ENCODE results near the gene MEPCE. TPM values are rescaled to one million over a fixed set of nuclear protein-coding genes. Genes with fewer than 3 reads are reported as not detected.

MEPCE gene
- total and polyA plus RNA-seq, 2 of the 8 experiments (the other 6 are each of a cell fraction or from before 2014, with no cell fraction given), result 22.8 to 48.8 TPM

GRCh38 chr7:100393233-100393905, 36.3 kb upstream of the MEPCE start:
- Histone ChIP-seq H2BK20ac (ENCODE audit: low read length) (no peak overlapping the region), H3K4me1 (replicated peaks in 1 of 4; ENCODE audit: control insufficient read depth in 3 of 4, insufficient read depth in 4 of 4, low read length in 3 of 4) (peaks cover 0 to 9% (median 5%) of the 10 kb centered on the region in 4 experiments; a peak in 6 of 7 replicates), H4K91ac (replicated peaks; ENCODE audit: insufficient read length, low read length) (no peak overlapping the region), H3K27ac (ENCODE audit: low read depth, low read length) (no peak overlapping the region), H2BK15ac (ENCODE audit: low read length) (no peak overlapping the region; the same call in 1 of the 2 replicates), H3K79me1 (ENCODE audit: low read depth, low read length) (no peaks in the 10 kb centered on the region), H3K27me3 (replicated peaks in 1 of 4; ENCODE audit: control insufficient read depth in 3 of 4, extremely low read depth in 1 of 4, insufficient read depth in 3 of 4, low read length in 3 of 4) (no peaks in the 10 kb centered on the region), H4K20me1 (replicated peaks in 1 of 2; ENCODE audit: control insufficient read depth in 1 of 2, insufficient read depth in 2 of 2, low read length in 2 of 2) (no peaks in the 10 kb centered on the region), H3K9ac (replicated peaks in 1 of 4; ENCODE audit: extremely low read depth in 1 of 4, low read depth in 3 of 4, low read length in 3 of 4) (no peak overlapping the region), H3K14ac (ENCODE audit: insufficient read length) (no peak overlapping the region), H4K5ac (ENCODE audit: insufficient read length, low read depth, low read length) (no peak overlapping the region), H4K8ac (ENCODE audit: extremely low read depth, insufficient read depth, low read length) (no peak overlapping the region), H2BK120ac (replicated peaks; ENCODE audit: low read depth, low read length) (no peak overlapping the region), H3K23ac (ENCODE audit: insufficient read length) (no peak overlapping the region), H3K56ac (replicated peaks; ENCODE audit: insufficient read length, low read depth, low read length) (no peak overlapping the region), H3K23me2 (ENCODE audit: low read depth, low read length) (no peaks in the 10 kb centered on the region), H2AFZ (ENCODE audit: low read length) (no peak overlapping the region), H2BK5ac (ENCODE audit: low read depth, low read length) (no peak overlapping the region), H3K4ac (replicated peaks; ENCODE audit: insufficient read length, low read depth, low read length) (no peak overlapping the region), H3K18ac (ENCODE audit: extremely low read depth, low read length) (no peak overlapping the region), H2AK5ac (ENCODE audit: low read depth, low read length) (no peak overlapping the region), H3K36me3 (ENCODE audit: control insufficient read depth in 2 of 4, insufficient read depth in 4 of 4, low read length in 3 of 4) (no peaks in the 10 kb centered on the region), H3K4me2 (ENCODE audit: insufficient read depth in 1 of 2, low read depth in 2 of 2, low read length in 2 of 2) (no peak overlapping the region), H3K79me2 (ENCODE audit: control insufficient read depth in 1 of 2, insufficient read depth in 2 of 2, low read length in 2 of 2) (no peaks in the 10 kb centered on the region), H3K9me3 (ENCODE audit: insufficient read depth in 2 of 2, low read depth in 1 of 2, low read length in 1 of 2) (no peaks in the 10 kb centered on the region), H3K4me3 (ENCODE audit: extremely low read depth in 1 of 4, insufficient read depth in 2 of 4, low read depth in 3 of 4, low read length in 4 of 4) (no peak overlapping the region), H2BK12ac (ENCODE audit: low read depth, low read length) (no peak overlapping the region)
- ChIA-PET POLR2A (ENCODE audit: partially characterized antibody) (interaction anchor here (1.0 to 1.3 kb wide), 2 partner anchors 10 to 36 kb away, joined by 3 to 4 read pairs; no protein-coding TSS in a partner anchor), CTCF (ENCODE audit: partially characterized antibody) (interaction anchor here (0.7 to 1.6 kb wide), 6 partner anchors 10 to 1890 kb away, joined by 3 to 6 read pairs (median 4); no protein-coding TSS in a partner anchor)
- no peak for DNase-seq (ENCODE audit: low read depth in 1 of 2, low spot score in 2 of 2)
- FAIRE-seq, result no peak
- 73% methylated on average over 4 of the region's 4 CpGs; no CpG with 5 or more reads in 1 of the 2 experiments for WGBS, 2 experiments (ENCODE audit: extremely low coverage in 1 of 2, insufficient coverage in 1 of 2, insufficient read length in 1 of 2, insufficient replicate concordance in 2 of 2, low coverage in 1 of 2, low lambda C conversion rate in 2 of 2, missing lambda C conversion rate in 1 of 2)
- no peak for TF ChIP-seq YY1 (IDR thresholded peaks at IDR 0.05; ENCODE audit: low read depth, low read length)
- no peak for TF ChIP-seq BCL11A (IDR thresholded peaks at IDR 0.05; ENCODE audit: low read depth in 2 of 2, low read length in 2 of 2)
- no peak for TF ChIP-seq CTBP2 (IDR thresholded peaks at IDR 0.05; ENCODE audit: borderline replicate concordance, insufficient read depth, insufficient read length, low read length)
- no peak for TF ChIP-seq RXRA (IDR thresholded peaks at IDR 0.05; ENCODE audit: insufficient read depth, low read depth, low read length)
- TF ChIP-seq EP300 (IDR thresholded peaks at IDR 0.05; ENCODE audit: borderline replicate concordance in 1 of 2, low read depth in 2 of 2, low read length in 2 of 2), result no peak
- TF ChIP-seq CBX5 (IDR thresholded peaks at IDR 0.05; ENCODE audit: low read depth, low read length), result no peak
- TF ChIP-seq SIX5 (IDR thresholded peaks at IDR 0.05; ENCODE audit: low read depth, low read length), result no peak
- no peak for TF ChIP-seq JUND (IDR thresholded peaks at IDR 0.05; ENCODE audit: low read length)
- no peak for TF ChIP-seq BRCA1 (IDR thresholded peaks at IDR 0.05; ENCODE audit: low read depth, low read length)
- TF ChIP-seq ATF2 (IDR thresholded peaks at IDR 0.05; ENCODE audit: low read length), result no peak
- no peak for TF ChIP-seq KDM5A (IDR thresholded peaks at IDR 0.05; ENCODE audit: low read length)

Measured in H1 (cell line).